WTC11 (cell line): ENCODE measurements around the gene TMEM17. TPM values are rescaled to one million over a fixed set of nuclear protein-coding genes. Genes with fewer than 3 reads are reported as not detected.
"Not testable (repeated sequence)": the region's sequence is repeated elsewhere in the genome, so short reads cannot be mapped to it uniquely, and the experiment has no call there.

Experiments
- ATAC-seq: fragments of 200-7000 bp; cut with Tn5 transposase; 2 replicates; pipeline ENCODE4 v1.10.0; 2021; ENCODE audit warnings: mild to moderate bottlenecking, moderate library complexity
- CTCF ChIA-PET: fragments of 300-600 bp; sonication (Branson Sonifier 250); formaldehyde crosslinking; loops from one replicate; lab custom pipeline; 2021; ENCODE audit warnings: antibody characterized with exemption; lab: Charles Lee
- POLR2A ChIA-PET: fragments of 350-600 bp; sonication (Branson Sonifier 250); formaldehyde crosslinking; loops from one replicate; lab custom pipeline; 2021; ENCODE audit warnings: antibody characterized with exemption; lab: Charles Lee
- DNase-seq: peaks from one replicate; pipeline ENCODE4 v3.0.0; 2021; ENCODE audit warnings: low spot score
- H3K27ac Mint-ChIP-seq: 2 replicates; pipeline ENCODE4 v1.8.0; 2021; ENCODE audit warnings: mixed read lengths
- H3K27me3 Mint-ChIP-seq: 2 replicates; pipeline ENCODE4 v1.8.0; 2021; ENCODE audit warnings: low read depth, mild to moderate bottlenecking, moderate library complexity, mixed read lengths
- H3K36me3 Mint-ChIP-seq: 2 replicates; pipeline ENCODE4 v1.8.0; 2021; ENCODE audit warnings: mixed read lengths
- H3K4me1 Mint-ChIP-seq: 2 replicates; pipeline ENCODE4 v1.8.0; 2022; ENCODE audit warnings: mixed read lengths
- H3K4me3 Mint-ChIP-seq: 2 replicates; pipeline ENCODE4 v1.8.0; 2021; ENCODE audit warnings: mild to moderate bottlenecking, moderate library complexity, mixed read lengths
- H3K9me3 Mint-ChIP-seq: 2 replicates; pipeline ENCODE4 v1.8.0; 2021; ENCODE audit warnings: mixed read lengths
- AFF4 ChIP-seq: sonication (generic); formaldehyde crosslinking; IDR thresholded peaks from 2 replicates; pipeline ENCODE4 v1.8.1; 2023; ENCODE audit warnings: mild to moderate bottlenecking, missing genetic modification reagents, borderline replicate concordance
- ATF6 ChIP-seq: sonication (generic); formaldehyde crosslinking; IDR thresholded peaks from 2 replicates; pipeline ENCODE4 v1.8.1; 2023; ENCODE audit warnings: mild to moderate bottlenecking, missing genetic modification reagents
- CDX4 ChIP-seq: fragments of 250-450 bp; sonication (Bioruptor Pico); IDR thresholded peaks from 2 replicates; pipeline ENCODE4 v1.9.0; 2021; ENCODE audit warnings: moderate library complexity, mild to moderate bottlenecking, inconsistent platforms, borderline replicate concordance
- CREM ChIP-seq: sonication (generic); formaldehyde crosslinking; IDR thresholded peaks from 2 replicates; pipeline ENCODE4 v1.8.1; 2022; ENCODE audit warnings: mild to moderate bottlenecking, missing genetic modification reagents, moderate library complexity
- ELF4 ChIP-seq: sonication (generic); formaldehyde crosslinking; IDR thresholded peaks from 2 replicates; pipeline ENCODE4 v1.8.1; 2022; ENCODE audit warnings: low read depth, mild to moderate bottlenecking, moderate library complexity, missing genetic modification reagents
- GABPB1 ChIP-seq: sonication (generic); formaldehyde crosslinking; IDR thresholded peaks from 2 replicates; pipeline ENCODE4 v1.8.1; 2023; ENCODE audit warnings: mild to moderate bottlenecking, missing genetic modification reagents
- MYBL2 ChIP-seq: sonication (generic); formaldehyde crosslinking; IDR thresholded peaks from 2 replicates; pipeline ENCODE4 v1.8.1; 2023; ENCODE audit warnings: mild to moderate bottlenecking, moderate library complexity, missing genetic modification reagents
- NFYB ChIP-seq: sonication (generic); formaldehyde crosslinking; conservative IDR thresholded peaks from 2 replicates; pipeline ENCODE4 v1.8.0; 2022; ENCODE audit warnings: low read depth, missing genetic modification reagents
- TEAD4 ChIP-seq: sonication (generic); formaldehyde crosslinking; IDR thresholded peaks from 2 replicates; pipeline ENCODE4 v1.8.0; 2022; ENCODE audit warnings: mild to moderate bottlenecking, missing genetic modification reagents
- TP53 ChIP-seq: sonication (generic); formaldehyde crosslinking; IDR thresholded peaks from 2 replicates; pipeline ENCODE4 v1.8.1; 2023; ENCODE audit warnings: mild to moderate bottlenecking, missing genetic modification reagents
- ZNF121 ChIP-seq: sonication (generic); formaldehyde crosslinking; IDR thresholded peaks from 2 replicates; pipeline ENCODE4 v1.8.0; 2023; ENCODE audit warnings: missing genetic modification reagents
- ZNF281 ChIP-seq: sonication (generic); formaldehyde crosslinking; IDR thresholded peaks from 2 replicates; pipeline ENCODE4 v1.8.0; 2023; ENCODE audit warnings: mild to moderate bottlenecking, missing genetic modification reagents
- total RNA-seq: library from RNA; stranded (reverse); gene quantifications from 3 replicates; pipeline ENCODE4 v1.2.3, GENCODE V29; 2021

The TMEM17 gene
- total RNA-seq, 1 experiment from 2014 or later, result 1.2 TPM

- Mint-ChIP-seq H3K36me3 (peaks cover 17% of the 10 kb centered on the region), H3K9me3 (peaks cover 23% of the 10 kb centered on the region), H3K4me1 (peaks cover 13% of the 10 kb centered on the region), H3K4me3 (no peak overlapping the region), H3K27me3 (no peaks in the 10 kb centered on the region; the same call in 1 of the 2 replicates), H3K27ac (no peak overlapping the region)
- DNase-seq (no peak), ATAC-seq (no peak)
- CTCF ChIA-PET, result no interaction called here
- POLR2A ChIA-PET, result interaction anchor here (1.0 kb wide), 1 partner anchor 33 kb away, joined by 3 read pairs; the partner anchor contains the start of gene TMEM17
- TF ChIP-seq ZNF121 (CRISPR knock-in tag) (no peak), TP53 (CRISPR knock-in tag) (no peak), ATF6 (no peak), MYBL2 (CRISPR knock-in tag) (no peak), CDX4 (CRISPR knock-in tag) (no peak), AFF4 (CRISPR knock-in tag) (no peak)
Observed at GRCh38 chr2:62538756-62539155, 32.8 kb upstream of the TMEM17 start.

GRCh38 chr2:62537814-62538213, 31.8 kb upstream of the TMEM17 start:
- peaks cover 13% of the 10 kb centered on the region for H3K4me1 Mint-ChIP-seq
- H3K36me3 Mint-ChIP-seq, result peaks cover 26% of the 10 kb centered on the region
- H3K4me3 Mint-ChIP-seq, result no peak overlapping the region
- H3K27me3 Mint-ChIP-seq, result no peaks in the 10 kb centered on the region; the same call in 1 of the 2 replicates
- no peak overlapping the region for H3K27ac Mint-ChIP-seq
- TF ChIP-seq TEAD4 (CRISPR knock-in tag) (no peak), ZNF281 (CRISPR knock-in tag) (no peak), ELF4 (CRISPR knock-in tag) (no peak), NFYB (CRISPR knock-in tag) (no peak), CREM (CRISPR knock-in tag) (no peak), GABPB1 (CRISPR knock-in tag) (no peak)
- ATAC-seq (no peak), DNase-seq (no peak)
- ChIA-PET POLR2A (no interaction called here), CTCF (no interaction called here)
- peaks cover 33% of the 10 kb centered on the region for H3K9me3 Mint-ChIP-seq

GRCh38 chr2:62536873-62537547, 31.0 kb upstream of the TMEM17 start:
- no peak for DNase-seq
- ChIA-PET POLR2A (no interaction called here), CTCF (no interaction called here)
- H3K4me1 Mint-ChIP-seq, result peaks cover 13% of the 10 kb centered on the region
- H3K36me3 Mint-ChIP-seq, result peaks cover 26% of the 10 kb centered on the region
- H3K27me3 Mint-ChIP-seq, result no peaks in the 10 kb centered on the region; the same call in 1 of the 2 replicates
- H3K27ac Mint-ChIP-seq, result no peak overlapping the region
- no peak for TF ChIP-seq CREM (CRISPR knock-in tag)
- TF ChIP-seq GABPB1 (CRISPR knock-in tag), result 0 out of 2 replicates have a peak, but pooled peaks have one; percentile 11
- H3K4me3 Mint-ChIP-seq, result no peak overlapping the region
- no peak for ATAC-seq
- H3K9me3 Mint-ChIP-seq, result peaks cover 41% of the 10 kb centered on the region

GRCh38 chr2:62535521-62535920, 29.5 kb upstream of the TMEM17 start:
- H3K27me3 Mint-ChIP-seq, H3K4me1 Mint-ChIP-seq, H3K27ac Mint-ChIP-seq, ATAC-seq, H3K4me3 Mint-ChIP-seq, CTCF ChIA-PET, DNase-seq: not testable (repeated sequence)
- H3K36me3 Mint-ChIP-seq, result peaks cover 26% of the 10 kb centered on the region
- H3K9me3 Mint-ChIP-seq, result peaks cover 41% of the 10 kb centered on the region
- POLR2A ChIA-PET, result interaction anchor here (0.6 kb wide), 1 partner anchor 222 kb away, joined by 3 read pairs; no protein-coding TSS in a partner anchor
